NCI-H2171 (cell line): ENCODE measurements around the gene PCSK6.
"Not testable (repeated sequence)": the region's sequence is repeated elsewhere in the genome, so short reads cannot be mapped to it uniquely, and the experiment has no call there.

Experiments
- DNase-seq: peaks from one replicate; lab custom pipeline; 2025; lab: John Stamatoyannopoulos, UW

The PCSK6 gene

GRCh38 chr15:101356512-101357172 is 132.9 kb downstream of the PCSK6 start:
- not testable (repeated sequence) for DNase-seq

GRCh38 chr15:101355678-101356464 is 133.6 kb downstream of the PCSK6 start:
- no peak for DNase-seq

- DNase-seq = no peak
Observed at GRCh38 chr15:101354891-101355623, 134.4 kb downstream of the PCSK6 start.

GRCh38 chr15:101353240-101353639 is 136.3 kb downstream of the PCSK6 start:
- no peak for DNase-seq

- no peak for DNase-seq
Observed at GRCh38 chr15:101351736-101352135, 137.8 kb downstream of the PCSK6 start.

- DNase-seq = no peak
Observed at GRCh38 chr15:101349047-101349951, 140.2 kb downstream of the PCSK6 start.

- no peak for DNase-seq
Observed at GRCh38 chr15:101348643-101349042, 140.9 kb downstream of the PCSK6 start.

- no peak for DNase-seq
Observed at GRCh38 chr15:101348015-101348414, 141.5 kb downstream of the PCSK6 start.

- DNase-seq = no peak
Observed at GRCh38 chr15:101347454-101347853, 142.1 kb downstream of the PCSK6 start.

GRCh38 chr15:101346928-101347327 is 142.6 kb downstream of the PCSK6 start:
- no peak for DNase-seq

- DNase-seq = no peak
Observed at GRCh38 chr15:101342056-101342455, 147.5 kb downstream of the PCSK6 start.

GRCh38 chr15:101338502-101339057 is 150.9 kb downstream of the PCSK6 start:
- no peak for DNase-seq

- no peak for DNase-seq
Observed at GRCh38 chr15:101337976-101338375, 151.5 kb downstream of the PCSK6 start.

- peak; percentile 75 for DNase-seq
Observed at GRCh38 chr15:101333907-101334789, 155.4 kb downstream of the PCSK6 start.

GRCh38 chr15:101332061-101332467 is 157.4 kb downstream of the PCSK6 start:
- DNase-seq = no peak

GRCh38 chr15:101329867-101330380 is 159.6 kb downstream of the PCSK6 start:
- no peak for DNase-seq

- DNase-seq = no peak
Observed at GRCh38 chr15:101329309-101329863, 160.1 kb downstream of the PCSK6 start.

GRCh38 chr15:101328001-101328400 is 161.5 kb downstream of the PCSK6 start:
- no peak for DNase-seq

GRCh38 chr15:101327147-101327740 is 162.3 kb downstream of the PCSK6 start:
- no peak for DNase-seq
